HG02759 (cell line): Measurements from ENCODE around the gene ERCC8.
"Not testable (repeated sequence)": the region's sequence is repeated elsewhere in the genome, so short reads cannot be mapped to it uniquely, and the experiment has no call there.

Source experiments
- ATAC-seq: cut with Tn5 transposase; IDR thresholded peaks from one replicate; pipeline ENCODE4 v1.9.1; 2021; ENCODE audit warnings: mild to moderate bottlenecking, moderate library complexity; ENCODE audit not compliant: unreplicated experiment

Gene ERCC8

GRCh38 chr5:60944904-60945812 is at the start of gene ERCC8, which contains the start of gene NDUFAF2:
ERCC8 (minus strand) TSS chr5:60945070; CDS start chr5:60945008, 62 bp downstream.
NDUFAF2 (plus strand) TSS chr5:60945205; CDS start chr5:60945256, 51 bp downstream.
- peak; percentile 99 for ATAC-seq

- ATAC-seq = no peak
Measured at GRCh38 chr5:60993875-60994571, 49.2 kb upstream of the ERCC8 start.

GRCh38 chr5:60993425-60993824 is 48.6 kb upstream of the ERCC8 start:
- ATAC-seq = no peak

- no peak for ATAC-seq
Measured at GRCh38 chr5:60992871-60993270, 48.0 kb upstream of the ERCC8 start.

GRCh38 chr5:60989790-60990189 is 44.9 kb upstream of the ERCC8 start:
- no peak for ATAC-seq

- not testable (repeated sequence) for ATAC-seq
Measured at GRCh38 chr5:60982127-60982526, 37.3 kb upstream of the ERCC8 start.

- no peak for ATAC-seq
Measured at GRCh38 chr5:60980511-60980910, 35.6 kb upstream of the ERCC8 start.

- ATAC-seq = no peak
Measured at GRCh38 chr5:60978968-60979367, 34.1 kb upstream of the ERCC8 start.

GRCh38 chr5:60977956-60978737 is 33.3 kb upstream of the ERCC8 start:
- no peak for ATAC-seq

- ATAC-seq = no peak
Measured at GRCh38 chr5:60972231-60972630, 27.4 kb upstream of the ERCC8 start.

GRCh38 chr5:60961685-60962084 is 16.8 kb upstream of the ERCC8 start:
- no peak for ATAC-seq

- no peak for ATAC-seq
Measured at GRCh38 chr5:60960591-60960990, 15.7 kb upstream of the ERCC8 start.

- no peak for ATAC-seq
Measured at GRCh38 chr5:60959156-60959555, 14.3 kb upstream of the ERCC8 start.

GRCh38 chr5:60958712-60959111 is 13.8 kb upstream of the ERCC8 start:
- ATAC-seq = no peak

GRCh38 chr5:60958088-60958487 is 13.2 kb upstream of the ERCC8 start:
- ATAC-seq = no peak

- no peak for ATAC-seq
Measured at GRCh38 chr5:60955239-60955638, 10.4 kb upstream of the ERCC8 start.

- ATAC-seq = no peak
Measured at GRCh38 chr5:60948738-60949137, 3.9 kb upstream of the ERCC8 start.

- ATAC-seq = peak; percentile 27
Measured at GRCh38 chr5:60945813-60946187, 930 bp upstream of the ERCC8 start.

- no peak for ATAC-seq
Measured at GRCh38 chr5:60943624-60944023, 1.2 kb downstream of the ERCC8 start.

- no peak for ATAC-seq
Measured at GRCh38 chr5:60929024-60929423, 15.8 kb downstream of the ERCC8 start.

- ATAC-seq = no peak
Measured at GRCh38 chr5:60927450-60927849, 17.4 kb downstream of the ERCC8 start.
